ENCODE measurements around the gene PTPRD.

The PTPRD gene

GRCh38 chr9:8292657-8293056 lies 2320.1 kb downstream of the PTPRD start:
- no peak for TF ChIP-seq CTCF (IDR thresholded peaks at IDR 0.05; ENCODE audit: extremely low read depth, missing control alignments)
- no peak for DNase-seq (ENCODE audit: low spot score)

- no peak for TF ChIP-seq CTCF (IDR thresholded peaks at IDR 0.05; ENCODE audit: extremely low read depth, missing control alignments)
- no peak for DNase-seq (ENCODE audit: low spot score)
Observed at GRCh38 chr9:8289681-8290080, 2323.1 kb downstream of the PTPRD start.

- no peak for DNase-seq (ENCODE audit: low spot score)
Observed at GRCh38 chr9:8287970-8288369, 2324.8 kb downstream of the PTPRD start.

GRCh38 chr9:8287501-8287900 lies 2325.3 kb downstream of the PTPRD start:
- TF ChIP-seq CTCF (IDR thresholded peaks at IDR 0.05; ENCODE audit: extremely low read depth, missing control alignments) = no peak
- DNase-seq (ENCODE audit: low spot score) = no peak

More at GRCh38 chr9:8287970-8288369, 2324.8 kb downstream of the PTPRD start:
- TF ChIP-seq CTCF (IDR thresholded peaks at IDR 0.05; ENCODE audit: extremely low read depth, missing control alignments) = no peak

GRCh38 chr9:8284884-8285283 lies 2327.9 kb downstream of the PTPRD start:
- TF ChIP-seq CTCF (IDR thresholded peaks at IDR 0.05; ENCODE audit: extremely low read depth, missing control alignments) = no peak
- DNase-seq (ENCODE audit: low spot score) = no peak

- DNase-seq (ENCODE audit: low spot score) = no peak
- TF ChIP-seq CTCF (IDR thresholded peaks at IDR 0.05; ENCODE audit: extremely low read depth, missing control alignments) = no peak
Observed at GRCh38 chr9:8282535-8282934, 2330.3 kb downstream of the PTPRD start.

- TF ChIP-seq CTCF (IDR thresholded peaks at IDR 0.05; ENCODE audit: extremely low read depth, missing control alignments) = no peak
Observed at GRCh38 chr9:8280811-8281210, 2332.0 kb downstream of the PTPRD start.

More at GRCh38 chr9:8280811-8281210, 2332.0 kb downstream of the PTPRD start:
- no peak for DNase-seq (ENCODE audit: low spot score)

Data from GM20000 (cell line).